Panc1 (cell line): ENCODE results near the gene RNF215.

ENCODE experiments used
- POLR2AphosphoS5 ChIP-seq: IDR thresholded peaks from 2 replicates; pipeline ENCODE4 v1.6.1; 2012; ENCODE audit warnings: mild to moderate bottlenecking, low read depth, low read length, moderate library complexity
- TF ChIP-seq, protein P1 (sequence below): fragments of 450-650 bp; IDR thresholded peaks from 2 replicates; pipeline ENCODE4 v1.5.1; 2017; ENCODE audit warnings: mild to moderate bottlenecking

GRCh38 chr22:30334646-30335045, 52.6 kb downstream of the RNF215 start:
- TF ChIP-seq, protein P1, sequence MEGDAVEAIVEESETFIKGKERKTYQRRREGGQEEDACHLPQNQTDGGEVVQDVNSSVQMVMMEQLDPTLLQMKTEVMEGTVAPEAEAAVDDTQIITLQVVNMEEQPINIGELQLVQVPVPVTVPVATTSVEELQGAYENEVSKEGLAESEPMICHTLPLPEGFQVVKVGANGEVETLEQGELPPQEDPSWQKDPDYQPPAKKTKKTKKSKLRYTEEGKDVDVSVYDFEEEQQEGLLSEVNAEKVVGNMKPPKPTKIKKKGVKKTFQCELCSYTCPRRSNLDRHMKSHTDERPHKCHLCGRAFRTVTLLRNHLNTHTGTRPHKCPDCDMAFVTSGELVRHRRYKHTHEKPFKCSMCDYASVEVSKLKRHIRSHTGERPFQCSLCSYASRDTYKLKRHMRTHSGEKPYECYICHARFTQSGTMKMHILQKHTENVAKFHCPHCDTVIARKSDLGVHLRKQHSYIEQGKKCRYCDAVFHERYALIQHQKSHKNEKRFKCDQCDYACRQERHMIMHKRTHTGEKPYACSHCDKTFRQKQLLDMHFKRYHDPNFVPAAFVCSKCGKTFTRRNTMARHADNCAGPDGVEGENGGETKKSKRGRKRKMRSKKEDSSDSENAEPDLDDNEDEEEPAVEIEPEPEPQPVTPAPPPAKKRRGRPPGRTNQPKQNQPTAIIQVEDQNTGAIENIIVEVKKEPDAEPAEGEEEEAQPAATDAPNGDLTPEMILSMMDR = no peak
- no peak for TF ChIP-seq POLR2AphosphoS5
